OCI-LY3 (cell line): ENCODE measurements around the gene TBCCD1.

Experiments used
- H2AFZ ChIP-seq: fragments of 200-600, 300-600 bp; shearing (Covaris generic); 2 replicates; pipeline ENCODE4 v1.6.0; 2014; ENCODE audit warnings: antibody characterized with exemption, low read depth, low read length
- H3K27ac ChIP-seq: fragments of 200-600, 300-600 bp; sonication (generic); 2 replicates; pipeline ENCODE4 v1.5.1; 2014; ENCODE audit warnings: mild to moderate bottlenecking, low read length, moderate library complexity, mixed read lengths
- H3K27me3 ChIP-seq: fragments of 200-600, 300-600 bp; sonication (generic); 2 replicates; pipeline ENCODE4 v1.6.1; 2014; ENCODE audit warnings: low read depth, low read length, mixed read lengths
- H3K36me3 ChIP-seq: fragments of 200-600, 300-600 bp; sonication (generic); replicated peaks from 2 replicates; pipeline ENCODE3; 2014; ENCODE audit warnings: low read depth, low read length, mixed read lengths
- H3K4me1 ChIP-seq: fragments of 300-600, 200-600 bp; sonication (generic); 2 replicates; pipeline ENCODE4 v1.6.1; 2014; ENCODE audit warnings: low read length, mixed read lengths
- H3K4me2 ChIP-seq: fragments of 200-600, 300-600 bp; sonication (generic); 2 replicates; pipeline ENCODE4 v1.6.1; 2014; ENCODE audit warnings: low read length, mixed read lengths
- H3K4me3 ChIP-seq: fragments of 300-600, 200-600 bp; sonication (generic); 2 replicates; pipeline ENCODE4 v1.5.1; 2014; ENCODE audit warnings: antibody characterized with exemption, mild to moderate bottlenecking, low read length, moderate library complexity
- H3K79me2 ChIP-seq: fragments of 300-600, 200-600 bp; shearing (Covaris generic); 2 replicates; pipeline ENCODE4 v1.6.1; 2014; ENCODE audit warnings: mild to moderate bottlenecking, low read length, mixed read lengths
- H3K9ac ChIP-seq: fragments of 300-600, 200-600 bp; shearing (Covaris generic); 2 replicates; pipeline ENCODE4 v1.6.0; 2014; ENCODE audit warnings: mild to moderate bottlenecking, low read length, moderate library complexity
- H3K9me3 ChIP-seq: fragments of 200-600, 300-600 bp; shearing (Covaris generic); 2 replicates; pipeline ENCODE4 v1.6.1; 2014; ENCODE audit warnings: low read length, mixed read lengths; ENCODE audit not compliant: insufficient read depth
- H4K20me1 ChIP-seq: fragments of 200-600, 300-600 bp; sonication (generic); 2 replicates; pipeline ENCODE4 v1.6.1; 2016; ENCODE audit warnings: low read length, mixed read lengths; ENCODE audit not compliant: insufficient read depth
- EZH2phosphoT487 ChIP-seq: fragments of 200-600 bp; shearing (Covaris generic); IDR thresholded peaks from 2 replicates; pipeline ENCODE4 v1.6.1; 2018; ENCODE audit warnings: antibody characterized with exemption, mixed run types, low read depth
- TF ChIP-seq, protein P1 (sequence below): fragments of 200-600, 300-600 bp; sonication (generic); IDR thresholded peaks from 2 replicates; pipeline ENCODE4 v1.5.1; 2014; ENCODE audit warnings: antibody characterized with exemption, low read length, low read depth

The TBCCD1 gene

DNA sequence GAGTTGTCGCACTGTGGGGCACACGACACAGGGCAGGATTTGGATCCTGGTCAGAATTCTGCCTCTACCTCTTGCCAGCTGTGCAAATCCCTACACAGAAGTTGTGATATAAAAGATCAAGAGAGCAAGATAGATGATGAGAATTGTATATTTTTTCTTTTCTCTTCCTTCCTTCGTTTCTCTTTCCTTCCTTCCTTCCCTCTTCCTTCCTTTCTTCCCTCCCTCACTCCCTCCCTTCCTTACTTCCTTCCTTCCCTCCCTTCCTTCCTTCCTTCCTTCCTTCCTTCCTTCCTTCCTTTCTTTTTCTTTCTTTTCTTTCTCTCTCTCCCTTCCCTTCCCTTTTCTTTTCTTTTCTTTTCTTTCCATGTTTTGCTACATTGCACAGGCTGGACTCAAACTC, 33.8 kb upstream of the TBCCD1 start:
- Histone ChIP-seq H3K4me1 (no peaks in the 10 kb centered on the region), H3K36me3 (no peaks in the 10 kb centered on the region), H3K4me2 (no peak overlapping the region), H4K20me1 (no peaks in the 10 kb centered on the region), H3K9me3 (no peaks in the 10 kb centered on the region), H3K9ac (no peak overlapping the region), H3K4me3 (no peak overlapping the region), H3K27ac (no peak overlapping the region), H2AFZ (no peak overlapping the region), H3K27me3 (no peaks in the 10 kb centered on the region), H3K79me2 (no peaks in the 10 kb centered on the region)
- TF ChIP-seq, protein P1, sequence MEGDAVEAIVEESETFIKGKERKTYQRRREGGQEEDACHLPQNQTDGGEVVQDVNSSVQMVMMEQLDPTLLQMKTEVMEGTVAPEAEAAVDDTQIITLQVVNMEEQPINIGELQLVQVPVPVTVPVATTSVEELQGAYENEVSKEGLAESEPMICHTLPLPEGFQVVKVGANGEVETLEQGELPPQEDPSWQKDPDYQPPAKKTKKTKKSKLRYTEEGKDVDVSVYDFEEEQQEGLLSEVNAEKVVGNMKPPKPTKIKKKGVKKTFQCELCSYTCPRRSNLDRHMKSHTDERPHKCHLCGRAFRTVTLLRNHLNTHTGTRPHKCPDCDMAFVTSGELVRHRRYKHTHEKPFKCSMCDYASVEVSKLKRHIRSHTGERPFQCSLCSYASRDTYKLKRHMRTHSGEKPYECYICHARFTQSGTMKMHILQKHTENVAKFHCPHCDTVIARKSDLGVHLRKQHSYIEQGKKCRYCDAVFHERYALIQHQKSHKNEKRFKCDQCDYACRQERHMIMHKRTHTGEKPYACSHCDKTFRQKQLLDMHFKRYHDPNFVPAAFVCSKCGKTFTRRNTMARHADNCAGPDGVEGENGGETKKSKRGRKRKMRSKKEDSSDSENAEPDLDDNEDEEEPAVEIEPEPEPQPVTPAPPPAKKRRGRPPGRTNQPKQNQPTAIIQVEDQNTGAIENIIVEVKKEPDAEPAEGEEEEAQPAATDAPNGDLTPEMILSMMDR, result no peak
- TF ChIP-seq EZH2phosphoT487, result no peak

DNA sequence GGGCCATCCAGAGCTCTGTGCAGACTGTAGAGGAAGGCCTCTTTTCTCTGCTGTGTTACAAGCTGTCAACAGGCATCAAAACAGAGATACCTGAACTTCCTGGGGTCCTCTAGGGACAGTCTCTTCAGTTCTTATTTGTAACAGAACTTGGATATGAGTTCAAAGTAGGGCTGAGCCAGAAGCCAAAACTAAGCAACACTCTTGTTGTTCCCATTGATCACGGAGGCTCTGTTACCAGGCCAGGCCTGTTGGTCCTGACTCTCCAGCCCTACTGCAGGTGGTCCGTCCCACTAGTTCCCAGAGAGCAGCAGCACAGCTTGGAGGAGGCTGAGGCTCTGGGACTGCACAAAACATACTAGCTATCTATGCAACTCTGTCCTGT, 32.6 kb upstream of the TBCCD1 start:
- H3K36me3 ChIP-seq, result no peaks in the 10 kb centered on the region

DNA sequence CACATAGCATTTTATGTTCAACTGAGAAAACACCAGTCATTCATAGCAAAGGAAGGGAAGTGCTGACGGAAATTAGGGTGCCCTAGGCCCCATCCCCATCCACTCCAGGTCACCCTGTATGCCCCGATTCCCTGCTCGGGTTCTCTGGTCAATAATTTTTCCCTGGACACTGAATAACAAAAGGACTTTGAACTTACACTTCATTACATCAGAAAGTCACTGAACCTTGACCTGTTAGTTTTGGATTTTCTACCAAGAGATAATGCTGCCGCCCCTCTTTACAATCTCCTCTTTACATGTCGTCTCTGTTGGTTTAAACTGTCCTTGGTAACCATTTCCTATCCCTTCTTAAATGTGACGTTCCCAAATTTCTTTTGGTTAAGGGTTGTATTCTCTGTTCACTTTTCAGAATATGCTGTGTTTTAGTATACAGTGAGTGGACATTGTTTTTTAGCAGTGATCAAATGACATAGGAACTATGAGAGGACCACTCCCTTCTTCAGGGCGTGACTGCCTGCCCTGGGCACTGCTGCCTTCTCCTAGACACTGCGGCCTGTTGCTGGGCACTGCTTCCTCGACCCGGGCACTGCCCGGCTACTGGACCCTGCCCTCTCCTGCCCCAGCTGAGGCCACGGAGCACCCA, 32.1 kb upstream of the TBCCD1 start:
- Histone ChIP-seq H3K9me3 (no peaks in the 10 kb centered on the region), H3K4me2 (no peak overlapping the region), H3K9ac (no peak overlapping the region), H2AFZ (no peak overlapping the region), H3K4me1 (no peaks in the 10 kb centered on the region), H4K20me1 (no peaks in the 10 kb centered on the region), H3K27ac (no peak overlapping the region), H3K79me2 (no peaks in the 10 kb centered on the region), H3K27me3 (no peaks in the 10 kb centered on the region), H3K36me3 (no peaks in the 10 kb centered on the region), H3K4me3 (no peak overlapping the region)
- no peak for TF ChIP-seq EZH2phosphoT487
- TF ChIP-seq, protein P1, result no peak

More for the DNA sequence above, 32.6 kb upstream of the TBCCD1 start:
- Histone ChIP-seq H4K20me1 (no peaks in the 10 kb centered on the region), H3K27ac (no peak overlapping the region), H3K27me3 (no peaks in the 10 kb centered on the region), H3K9ac (no peak overlapping the region), H3K4me1 (no peaks in the 10 kb centered on the region), H2AFZ (no peak overlapping the region), H3K4me3 (no peak overlapping the region), H3K79me2 (no peaks in the 10 kb centered on the region), H3K9me3 (no peaks in the 10 kb centered on the region), H3K4me2 (no peak overlapping the region)
- TF ChIP-seq, protein P1, result no peak
- TF ChIP-seq EZH2phosphoT487, result no peak

DNA sequence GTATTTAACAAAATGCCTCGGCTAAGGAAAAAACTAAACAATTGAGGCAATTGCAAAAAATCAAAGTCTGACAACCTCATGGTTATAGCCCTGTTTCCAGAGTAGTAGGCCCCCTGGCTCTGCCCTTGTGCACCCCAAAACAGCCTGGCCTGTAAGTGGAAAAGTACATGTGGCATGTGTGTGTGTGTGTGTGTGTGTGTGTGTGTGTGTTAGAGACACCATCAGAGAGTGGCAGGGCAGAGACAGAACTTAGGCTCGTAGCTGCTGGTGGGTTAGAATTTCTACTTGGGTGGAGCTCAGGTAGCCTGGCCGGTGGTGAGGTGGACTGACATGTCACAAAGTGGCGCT, 31.6 kb upstream of the TBCCD1 start:
- Histone ChIP-seq H3K9ac (no peak overlapping the region), H3K27ac (no peak overlapping the region), H3K27me3 (no peaks in the 10 kb centered on the region), H3K4me1 (no peaks in the 10 kb centered on the region), H3K4me2 (no peak overlapping the region), H3K79me2 (no peaks in the 10 kb centered on the region), H2AFZ (no peak overlapping the region), H3K9me3 (no peaks in the 10 kb centered on the region), H4K20me1 (no peaks in the 10 kb centered on the region), H3K36me3 (no peaks in the 10 kb centered on the region), H3K4me3 (no peak overlapping the region)
- TF ChIP-seq EZH2phosphoT487, result no peak
- TF ChIP-seq, protein P1, result no peak
